A673 (cell line): ENCODE results near the gene MEN1. TPM values are rescaled to one million over a fixed set of nuclear protein-coding genes. Genes with fewer than 3 reads are reported as not detected.

Experiments
- BruUV-seq: library from RNA; stranded (reverse); fragments of 400-500 nt; replicated peaks from 2 replicates; lab custom pipeline; 2021; lab: Mats Ljungman, UMichigan
- CTCF ChIA-PET: fragments of 300-600 bp; sonication (Branson Sonifier 250); formaldehyde crosslinking; loops from one replicate; lab custom pipeline; 2022; ENCODE audit warnings: antibody characterized with exemption; lab: Charles Lee
- POLR2A ChIA-PET: fragments of 300-600 bp; sonication (Branson Sonifier 250); formaldehyde crosslinking; loops from one replicate; lab custom pipeline; 2022; ENCODE audit warnings: antibody characterized with exemption; ENCODE audit not compliant: low non-redundant PET; lab: Charles Lee
- DNase-seq: peaks from one replicate; pipeline ENCODE4 v3.0.0-alpha.2; 2015; ENCODE audit warnings: low spot score
- H3K27ac ChIP-seq: fragments of 200-600 bp; sonication (generic); 2 replicates; pipeline ENCODE4 v1.5.1; 2016; ENCODE audit warnings: mixed run types, low read depth, mild to moderate bottlenecking, mixed read lengths, antibody characterized with exemption, low read length; ENCODE audit not compliant: poor library complexity, severe bottlenecking
- H3K27me3 ChIP-seq: fragments of 200-600 bp; sonication (generic); replicated peaks from 2 replicates; pipeline ENCODE4 v1.6.1; 2017; ENCODE audit warnings: mixed run types, low read depth, mild to moderate bottlenecking, mixed read lengths, antibody characterized with exemption, low read length; ENCODE audit not compliant: insufficient read depth, poor library complexity
- H3K36me3 ChIP-seq: fragments of 200-600 bp; sonication (generic); 2 replicates; pipeline ENCODE4 v1.6.1; 2016; ENCODE audit warnings: mixed run types, mild to moderate bottlenecking, mixed read lengths, antibody characterized with exemption, low read length; ENCODE audit not compliant: insufficient read depth, poor library complexity, severe bottlenecking
- H3K4me1 ChIP-seq: fragments of 200-600 bp; sonication (generic); 2 replicates; pipeline ENCODE4 v1.6.1; 2017; ENCODE audit warnings: mixed run types, mild to moderate bottlenecking, mixed read lengths, antibody characterized with exemption, low read length; ENCODE audit not compliant: insufficient read depth, poor library complexity, severe bottlenecking
- H3K4me3 ChIP-seq: fragments of 200-600 bp; sonication (generic); 2 replicates; pipeline ENCODE4 v1.5.1; 2016; ENCODE audit warnings: low read depth, mixed run types, mild to moderate bottlenecking, mixed read lengths, low read length; ENCODE audit not compliant: poor library complexity, severe bottlenecking
- H3K9me3 ChIP-seq: fragments of 200-600 bp; sonication (generic); 2 replicates; pipeline ENCODE4 v1.6.1; 2016; ENCODE audit warnings: mixed run types, low read depth, mild to moderate bottlenecking, mixed read lengths, antibody characterized with exemption, low read length; ENCODE audit not compliant: poor library complexity, severe bottlenecking
- CTCF ChIP-seq: fragments of 300-800, 200-600 bp; sonication (generic); conservative IDR thresholded peaks from 2 replicates; pipeline ENCODE4 v1.5.1; 2017; ENCODE audit warnings: low read depth, mild to moderate bottlenecking, antibody characterized with exemption, low read length, moderate library complexity, mixed read lengths
- EZH2 ChIP-seq: fragments of 200-600 bp; sonication (generic); IDR thresholded peaks from 2 replicates; pipeline ENCODE4 v1.6.1; 2017; ENCODE audit warnings: borderline replicate concordance, low read depth, mild to moderate bottlenecking, mixed read lengths, antibody characterized with exemption, low read length; ENCODE audit not compliant: poor library complexity, severe bottlenecking
- intact Hi-C: fragments of 100-400 bp; cut with micrococcal nuclease; formaldehyde crosslinking; loops from one replicate; pipeline ENCODE4 v1.10.0; 2022; ENCODE audit not compliant: unreplicated experiment
- total RNA-seq: library from RNA; stranded (reverse); gene quantifications from 2 replicates; pipeline ENCODE4 v1.2.3, GENCODE V29; 2021

Gene MEN1
- total RNA-seq, 1 experiment from 2014 or later, result 45.7 TPM

GRCh38 chr11:64792482-64792881 lies 17.9 kb downstream of the MEN1 start:
- Histone ChIP-seq H3K27me3 (no peaks in the 10 kb centered on the region), H3K36me3 (peaks cover 11% of the 10 kb centered on the region), H3K9me3 (no peaks in the 10 kb centered on the region), H3K27ac (no peak overlapping the region), H3K4me3 (no peak overlapping the region), H3K4me1 (no peaks in the 10 kb centered on the region)
- ChIA-PET POLR2A (no interaction called here), CTCF (no interaction called here)
- TF ChIP-seq CTCF (no peak), EZH2 (no peak)
- DNase-seq, result no peak
- intact Hi-C loops, result no loop called here
- no TSS peak for BruUV-seq

- ChIA-PET CTCF (no interaction called here), POLR2A (no interaction called here)
- peaks cover 11% of the 10 kb centered on the region for H3K36me3 ChIP-seq
- TF ChIP-seq CTCF (no peak), EZH2 (no peak)
- H3K27me3 ChIP-seq, result no peaks in the 10 kb centered on the region
- H3K4me3 ChIP-seq, result no peak overlapping the region
- no TSS peak for BruUV-seq
- no peaks in the 10 kb centered on the region for H3K4me1 ChIP-seq
- intact Hi-C loops, result no loop called here
- DNase-seq, result no peak
- no peak overlapping the region for H3K27ac ChIP-seq
- H3K9me3 ChIP-seq, result no peaks in the 10 kb centered on the region
These were observed 18.5 kb downstream of the MEN1 start for GRCh38 chr11:64791781-64792291.

GRCh38 chr11:64790205-64791095 lies 19.9 kb downstream of the MEN1 start:
- Histone ChIP-seq H3K9me3 (no peaks in the 10 kb centered on the region), H3K4me3 (no peak overlapping the region), H3K4me1 (no peaks in the 10 kb centered on the region), H3K27ac (no peak overlapping the region), H3K36me3 (peaks cover 4% of the 10 kb centered on the region), H3K27me3 (no peaks in the 10 kb centered on the region)
- DNase-seq, result no peak
- intact Hi-C loops, result no loop called here
- no TSS peak for BruUV-seq
- CTCF ChIA-PET, result no interaction called here
- POLR2A ChIA-PET, result no interaction called here
- TF ChIP-seq EZH2 (no peak), CTCF (no peak)
